HCT116 (cell line): ENCODE data around the gene NTHL1. TPM values are rescaled to one million over a fixed set of nuclear protein-coding genes. Genes with fewer than 3 reads are reported as not detected.

Source experiments
- ATAC-seq: fragments of 200-7000 bp; cut with Tn5 transposase; 2 replicates; pipeline ENCODE4 v1.9.1; 2020; ENCODE audit warnings: mild to moderate bottlenecking, moderate library complexity
- BruUV-seq: library from RNA; stranded (reverse); fragments of 400-500 nt; replicated peaks from 2 replicates; lab custom pipeline; 2021; lab: Mats Ljungman, UMichigan
- CTCF ChIA-PET: fragments of 300-600 bp; sonication (Branson Sonifier 250); formaldehyde crosslinking; loops from one replicate; lab custom pipeline; 2021; ENCODE audit warnings: antibody characterized with exemption; lab: Charles Lee
- POLR2A ChIA-PET: fragments of 300-600, 350-600 bp; sonication (Branson Sonifier 250); formaldehyde crosslinking; loops from one replicate; lab custom pipeline; 2021; ENCODE audit warnings: antibody characterized with exemption; lab: Charles Lee
- RAD21 ChIA-PET, 2 experiments: fragments of 300-600 bp; sonication (Branson Sonifier 250); formaldehyde crosslinking; loops; one replicate each; lab custom pipeline; 2023; ENCODE audit warnings: low total read pairs in 2 of 2; ENCODE audit not compliant: uncharacterized antibody in 2 of 2, unreplicated experiment in 2 of 2, low non-redundant PET in 1 of 2; lab: Charles Lee
- DNase-seq: peaks from one replicate; pipeline ENCODE4 v3.0.0-alpha.2; 2010; ENCODE audit warnings: low read depth, low spot score
- H2AFZ ChIP-seq: fragments of 200-600 bp; shearing (Covaris generic), sonication (generic); 2 replicates; pipeline ENCODE4 v1.6.1; 2017; ENCODE audit warnings: low read depth, mixed run types, mixed read lengths, antibody characterized with exemption, low read length; ENCODE audit not compliant: poor library complexity, severe bottlenecking
- H3K27ac ChIP-seq: 2 replicates; pipeline ENCODE4 v1.5.1; 2012; ENCODE audit warnings: low read depth, low read length
- H3K27me3 ChIP-seq: fragments of 200-600 bp; sonication (generic); 2 replicates; pipeline ENCODE4 v1.6.1; 2016; ENCODE audit warnings: mixed run types, low read length, mixed read lengths; ENCODE audit not compliant: insufficient read depth
- H3K36me3 ChIP-seq, 2 experiments: fragments of 200-500 bp in 1 of 2; fragments of 200-600 bp in 1 of 2; sonication (Bioruptor generic) in 1 of 2; sonication (generic) in 1 of 2; 2 replicates each; pipeline versions ENCODE4 v1.5.1 to v1.6.1; 2014 to 2016; ENCODE audit warnings: low read length in 2 of 2, inconsistent platforms in 1 of 2, mixed read lengths in 1 of 2, mixed run types in 1 of 2; ENCODE audit not compliant: insufficient read depth in 2 of 2, control insufficient read depth in 1 of 2
- H3K4me1 ChIP-seq, 2 experiments: fragments of 200-600 bp in 1 of 2; sonication (generic) in 1 of 2; 2 replicates each; pipeline versions ENCODE4 v1.5.1 to v1.6.1; 2012 to 2017; ENCODE audit warnings: low read length in 2 of 2, inconsistent platforms in 1 of 2, mild to moderate bottlenecking in 1 of 2, mixed read lengths in 1 of 2, mixed run types in 1 of 2, moderate library complexity in 1 of 2; ENCODE audit not compliant: insufficient read depth in 2 of 2, control insufficient read depth in 1 of 2
- H3K4me2 ChIP-seq: fragments of 200-600 bp; sonication (generic); 2 replicates; pipeline ENCODE4 v1.6.1; 2017; ENCODE audit warnings: mixed run types, low read length, mixed read lengths
- H3K4me3 ChIP-seq, 2 experiments: fragments of 200-600 bp in 1 of 2; sonication (generic) in 1 of 2; replicated peaks in 1 of 2; 2 replicates each; pipeline ENCODE4 v1.5.1; 2011 to 2016; ENCODE audit warnings: low read length in 2 of 2, control low read depth in 1 of 2, low read depth in 1 of 2, mild to moderate bottlenecking in 1 of 2, mixed read lengths in 1 of 2, mixed run types in 1 of 2
- H3K79me2 ChIP-seq: fragments of 200-600 bp; sonication (generic); 2 replicates; pipeline ENCODE4 v1.6.1; 2017; ENCODE audit warnings: mild to moderate bottlenecking, mixed run types, low read length, moderate library complexity, mixed read lengths; ENCODE audit not compliant: insufficient read depth
- H3K9ac ChIP-seq: fragments of 200-600 bp; sonication (generic); 2 replicates; pipeline ENCODE4 v1.6.1; 2016; ENCODE audit warnings: low read length, mixed read lengths
- H3K9me2 ChIP-seq: fragments of 200-600 bp; sonication (generic), shearing (Covaris generic); 2 replicates; pipeline ENCODE4 v1.6.1; 2017; ENCODE audit warnings: mixed run types, mild to moderate bottlenecking, moderate library complexity; ENCODE audit not compliant: insufficient read depth
- H3K9me3 ChIP-seq, 2 experiments: fragments of 200-500 bp in 1 of 2; fragments of 200-600 bp in 1 of 2; sonication (Bioruptor generic) in 1 of 2; sonication (generic) in 1 of 2; 2 replicates each; pipeline ENCODE4 v1.6.1; 2014 to 2017; ENCODE audit warnings: low read length in 2 of 2, mixed read lengths in 2 of 2, inconsistent platforms in 1 of 2, low read depth in 1 of 2, mild to moderate bottlenecking in 1 of 2, mixed run types in 1 of 2, moderate library complexity in 1 of 2; ENCODE audit not compliant: control insufficient read depth in 1 of 2, insufficient read depth in 1 of 2
- H4K20me1 ChIP-seq: fragments of 200-600 bp; sonication (generic), shearing (Covaris generic); 2 replicates; pipeline ENCODE4 v1.6.1; 2017; ENCODE audit warnings: mixed run types, mild to moderate bottlenecking, moderate library complexity; ENCODE audit not compliant: insufficient read depth
- ATF3 ChIP-seq: IDR thresholded peaks from 2 replicates; pipeline ENCODE4 v1.6.1; 2012
- ELF1 ChIP-seq: IDR thresholded peaks from 2 replicates; pipeline ENCODE4 v1.6.1; 2012; ENCODE audit warnings: low read depth, borderline replicate concordance
- EZH2 ChIP-seq: fragments of 200-600 bp; sonication (generic); IDR thresholded peaks from 2 replicates; pipeline ENCODE4 v1.6.1; 2017; ENCODE audit warnings: antibody characterized with exemption, mixed run types
- FOSL1 ChIP-seq: IDR thresholded peaks from 2 replicates; pipeline ENCODE4 v1.6.1; 2012; ENCODE audit warnings: low read depth
- POLR2A ChIP-seq: IDR thresholded peaks from 2 replicates; pipeline ENCODE4 v1.7.0; 2011; ENCODE audit warnings: borderline replicate concordance; ENCODE audit not compliant: insufficient read depth, insufficient read length; ENCODE audit errors: extremely low read depth
- RAD21 ChIP-seq: IDR thresholded peaks from 2 replicates; pipeline ENCODE4 v1.6.1; 2012; ENCODE audit warnings: low read depth, mild to moderate bottlenecking
- REST ChIP-seq: IDR thresholded peaks from 2 replicates; pipeline ENCODE4 v1.6.1; 2012; ENCODE audit warnings: low read depth
- YY1 ChIP-seq: IDR thresholded peaks from 2 replicates; pipeline ENCODE4 v1.6.1; 2011; ENCODE audit warnings: low read length, low read depth, moderate library complexity, mild to moderate bottlenecking; ENCODE audit not compliant: insufficient replicate concordance; ENCODE audit errors: extremely low read depth
- ZFX ChIP-seq: fragments of 450-650 bp; IDR thresholded peaks from 2 replicates; pipeline ENCODE4 v1.6.1; 2017
- intact Hi-C: fragments of 100-400 bp; cut with micrococcal nuclease; formaldehyde crosslinking; loops from 2 replicates; pipeline ENCODE4 v1.10.0; 2022
- total RNA-seq: library from RNA; stranded (reverse); gene quantifications from one replicate; pipeline ENCODE4 v1.2.1, GENCODE V29; 2021; ENCODE audit not compliant: unreplicated experiment
- TF ChIP-seq, protein P1 (sequence below): IDR thresholded peaks from 2 replicates; pipeline ENCODE4 v1.6.1; 2011; ENCODE audit warnings: mild to moderate bottlenecking, low read length, moderate library complexity; ENCODE audit not compliant: insufficient replicate concordance; ENCODE audit errors: extremely low read depth

The NTHL1 gene
- total RNA-seq, 1 experiment from 2014 or later: 40.1 TPM

DNA sequence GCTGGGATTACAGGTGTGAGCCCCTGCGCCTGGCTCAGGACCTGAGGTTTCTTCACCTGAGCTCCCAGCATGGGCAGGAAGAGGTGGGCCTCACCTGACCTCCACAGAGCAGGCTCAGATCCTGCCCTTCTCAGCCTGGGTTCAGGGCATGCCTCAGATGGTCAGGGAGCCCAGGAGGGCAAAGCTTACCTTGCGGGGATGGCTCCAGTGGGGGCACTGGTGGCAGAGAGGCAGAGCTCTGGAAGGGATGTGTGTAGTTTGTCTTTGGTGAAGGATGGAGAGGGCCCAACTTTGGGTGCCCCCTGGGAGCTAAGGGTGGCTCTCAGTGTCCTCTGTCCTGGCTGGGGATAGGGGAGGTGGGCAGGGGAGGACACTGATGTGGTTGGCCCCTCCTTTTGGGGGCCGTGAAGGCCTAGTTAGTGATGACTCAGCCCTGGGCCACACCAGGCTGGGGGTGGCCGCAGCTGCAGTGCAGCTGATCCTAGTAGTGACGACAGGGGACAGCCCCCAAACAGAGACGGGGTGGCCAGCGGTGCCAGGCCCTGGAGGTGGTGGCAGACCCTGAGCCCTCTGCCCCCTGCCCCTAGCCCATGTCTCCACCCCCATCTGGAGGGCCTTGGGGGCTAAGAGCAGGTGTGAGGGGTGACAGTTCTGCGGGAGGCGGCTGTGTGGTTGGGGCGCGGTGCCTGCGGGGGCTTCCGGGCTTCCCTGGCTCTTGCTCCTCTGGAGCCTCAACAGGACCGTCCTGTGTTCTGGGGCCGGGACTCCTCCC is 15.2 kb downstream of the NTHL1 start:
- Histone ChIP-seq H3K27ac (no peak overlapping the region), H3K4me1 (peaks cover 5 to 14% of the 10 kb centered on the region in 2 experiments; a peak in 3 of 4 replicates), H3K9ac (no peak overlapping the region), H3K27me3 (no peaks in the 10 kb centered on the region), H4K20me1 (no peaks in the 10 kb centered on the region), H3K4me3 (no peak overlapping the region), H3K36me3 (no peaks in the 10 kb centered on the region), H3K79me2 (peaks cover 11% of the 10 kb centered on the region; the same call in 1 of the 2 replicates), H2AFZ (no peak overlapping the region), H3K4me2 (no peak overlapping the region), H3K9me3 (no peaks in the 10 kb centered on the region), H3K9me2 (no peaks in the 10 kb centered on the region)
- intact Hi-C loops: no loop called here
- BruUV-seq: no TSS peak
- ChIA-PET POLR2A (interaction anchor here (1.4 kb wide), 1 partner anchor 123 kb away, joined by 3 read pairs; the partner anchor contains the start of gene TRAF7), CTCF (no interaction called here), RAD21 (no interaction called here)
- no peak for DNase-seq
- no peak for ATAC-seq
- TF ChIP-seq ZFX (no peak), YY1 (no peak), EZH2 (no peak), RAD21 (no peak)

DNA sequence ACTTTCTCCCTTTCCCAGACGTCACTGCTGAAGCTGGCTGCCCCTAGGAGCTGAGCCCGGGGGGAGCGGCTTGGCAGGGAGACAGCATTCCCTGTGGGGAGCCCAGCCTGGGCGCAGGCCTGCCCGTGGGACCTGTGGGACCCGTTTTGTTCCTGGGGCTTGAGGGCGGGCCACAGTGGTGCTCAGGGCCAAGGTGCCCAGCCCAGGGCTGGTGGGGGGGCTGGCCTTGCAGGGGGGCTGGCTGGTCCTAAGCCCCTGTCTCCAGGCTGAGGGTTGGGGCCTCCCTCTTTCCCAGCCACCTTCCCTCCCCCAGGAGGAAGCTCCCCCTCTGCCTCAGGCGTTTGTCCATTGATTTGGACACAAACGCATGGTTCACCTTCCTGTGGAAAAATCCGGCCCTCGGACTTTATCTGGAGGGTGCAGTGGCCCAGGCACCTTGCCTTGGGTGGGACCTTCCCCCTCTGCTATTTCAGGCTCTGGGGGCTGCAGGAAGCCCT is 16.5 kb downstream of the NTHL1 start:
- DNase-seq (no peak), ATAC-seq (no peak)
- H2AFZ ChIP-seq: no peak overlapping the region
- TF ChIP-seq ATF3 (no peak), REST (no peak), ELF1 (no peak), POLR2A (no peak), FOSL1 (no peak)
- TF ChIP-seq, protein P1, sequence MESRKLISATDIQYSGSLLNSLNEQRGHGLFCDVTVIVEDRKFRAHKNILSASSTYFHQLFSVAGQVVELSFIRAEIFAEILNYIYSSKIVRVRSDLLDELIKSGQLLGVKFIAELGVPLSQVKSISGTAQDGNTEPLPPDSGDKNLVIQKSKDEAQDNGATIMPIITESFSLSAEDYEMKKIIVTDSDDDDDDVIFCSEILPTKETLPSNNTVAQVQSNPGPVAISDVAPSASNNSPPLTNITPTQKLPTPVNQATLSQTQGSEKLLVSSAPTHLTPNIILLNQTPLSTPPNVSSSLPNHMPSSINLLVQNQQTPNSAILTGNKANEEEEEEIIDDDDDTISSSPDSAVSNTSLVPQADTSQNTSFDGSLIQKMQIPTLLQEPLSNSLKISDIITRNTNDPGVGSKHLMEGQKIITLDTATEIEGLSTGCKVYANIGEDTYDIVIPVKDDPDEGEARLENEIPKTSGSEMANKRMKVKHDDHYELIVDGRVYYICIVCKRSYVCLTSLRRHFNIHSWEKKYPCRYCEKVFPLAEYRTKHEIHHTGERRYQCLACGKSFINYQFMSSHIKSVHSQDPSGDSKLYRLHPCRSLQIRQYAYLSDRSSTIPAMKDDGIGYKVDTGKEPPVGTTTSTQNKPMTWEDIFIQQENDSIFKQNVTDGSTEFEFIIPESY: no peak
- ChIA-PET RAD21 (no interaction called here), POLR2A (interaction anchor here (1.4 kb wide), 1 partner anchor 124 kb away, joined by 3 read pairs; the partner anchor contains the start of gene TRAF7), CTCF (no interaction called here)
- H3K36me3 ChIP-seq: no peaks in the 10 kb centered on the region
- no peak overlapping the region for H3K9ac ChIP-seq
- H3K4me3 ChIP-seq: no peak overlapping the region
- H3K27me3 ChIP-seq: no peaks in the 10 kb centered on the region
- H3K4me2 ChIP-seq: no peak overlapping the region
- no peaks in the 10 kb centered on the region for H3K9me2 ChIP-seq
- BruUV-seq: no TSS peak
- peaks cover 8 to 22% of the 10 kb centered on the region in 2 experiments for H3K4me1 ChIP-seq
- H3K79me2 ChIP-seq: peaks cover 14% of the 10 kb centered on the region; the same call in 1 of the 2 replicates
- no peak overlapping the region for H3K27ac ChIP-seq
- intact Hi-C loops: no loop called here
- no peaks in the 10 kb centered on the region for H4K20me1 ChIP-seq
- no peaks in the 10 kb centered on the region for H3K9me3 ChIP-seq
